Stomach (tissue), 4 donors: ENCODE data around the gene FBXO8.

ENCODE experiments used
- CTCF ChIP-seq, 7 experiments: fragments of 450-650 bp in 4 of 7; fragments of 200-600 bp in 3 of 7; sonication (generic) in 3 of 7; IDR thresholded peaks; one replicate each; pipeline ENCODE4 v1.5.1; 2016 to 2019; ENCODE audit warnings: antibody characterized with exemption in 7 of 7, control low read depth in 2 of 7, mild to moderate bottlenecking in 1 of 7
- POLR2A ChIP-seq, 4 donors: fragments of 450-650 bp; IDR thresholded peaks; one replicate each; pipeline ENCODE4 v1.6.1; 2016; ENCODE audit warnings: antibody characterized with exemption in 4 of 4, control low read depth in 2 of 4, mild to moderate bottlenecking in 1 of 4, moderate library complexity in 1 of 4

GRCh38 chr4:174236359-174236758 lies 47.1 kb downstream of the FBXO8 start:
- TF ChIP-seq POLR2A (IDR thresholded peaks at IDR 0.05): no peak
- TF ChIP-seq CTCF (IDR thresholded peaks at IDR 0.05): no peak
